HT-29 (cell line): ENCODE data around the gene NEDD9. TPM values are rescaled to one million over a fixed set of nuclear protein-coding genes. Genes with fewer than 3 reads are reported as not detected.

Source experiments
- DNase-seq: peaks from one replicate; pipeline ENCODE4 v3.0.0-alpha.2; 2015; ENCODE audit warnings: low spot score
- total RNA-seq: library from RNA; depleted of rRNA; stranded (reverse); fragments of >200 nt; shearing (Covaris generic); gene quantifications from 2 replicates; pipeline ENCODE4 v1.2.3, GENCODE V29; 2014; rRNA removed

NEDD9 gene, protein sequence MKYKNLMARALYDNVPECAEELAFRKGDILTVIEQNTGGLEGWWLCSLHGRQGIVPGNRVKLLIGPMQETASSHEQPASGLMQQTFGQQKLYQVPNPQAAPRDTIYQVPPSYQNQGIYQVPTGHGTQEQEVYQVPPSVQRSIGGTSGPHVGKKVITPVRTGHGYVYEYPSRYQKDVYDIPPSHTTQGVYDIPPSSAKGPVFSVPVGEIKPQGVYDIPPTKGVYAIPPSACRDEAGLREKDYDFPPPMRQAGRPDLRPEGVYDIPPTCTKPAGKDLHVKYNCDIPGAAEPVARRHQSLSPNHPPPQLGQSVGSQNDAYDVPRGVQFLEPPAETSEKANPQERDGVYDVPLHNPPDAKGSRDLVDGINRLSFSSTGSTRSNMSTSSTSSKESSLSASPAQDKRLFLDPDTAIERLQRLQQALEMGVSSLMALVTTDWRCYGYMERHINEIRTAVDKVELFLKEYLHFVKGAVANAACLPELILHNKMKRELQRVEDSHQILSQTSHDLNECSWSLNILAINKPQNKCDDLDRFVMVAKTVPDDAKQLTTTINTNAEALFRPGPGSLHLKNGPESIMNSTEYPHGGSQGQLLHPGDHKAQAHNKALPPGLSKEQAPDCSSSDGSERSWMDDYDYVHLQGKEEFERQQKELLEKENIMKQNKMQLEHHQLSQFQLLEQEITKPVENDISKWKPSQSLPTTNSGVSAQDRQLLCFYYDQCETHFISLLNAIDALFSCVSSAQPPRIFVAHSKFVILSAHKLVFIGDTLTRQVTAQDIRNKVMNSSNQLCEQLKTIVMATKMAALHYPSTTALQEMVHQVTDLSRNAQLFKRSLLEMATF
- total RNA-seq = 35.4 and 36.4 TPM in 2 replicates

DNA sequence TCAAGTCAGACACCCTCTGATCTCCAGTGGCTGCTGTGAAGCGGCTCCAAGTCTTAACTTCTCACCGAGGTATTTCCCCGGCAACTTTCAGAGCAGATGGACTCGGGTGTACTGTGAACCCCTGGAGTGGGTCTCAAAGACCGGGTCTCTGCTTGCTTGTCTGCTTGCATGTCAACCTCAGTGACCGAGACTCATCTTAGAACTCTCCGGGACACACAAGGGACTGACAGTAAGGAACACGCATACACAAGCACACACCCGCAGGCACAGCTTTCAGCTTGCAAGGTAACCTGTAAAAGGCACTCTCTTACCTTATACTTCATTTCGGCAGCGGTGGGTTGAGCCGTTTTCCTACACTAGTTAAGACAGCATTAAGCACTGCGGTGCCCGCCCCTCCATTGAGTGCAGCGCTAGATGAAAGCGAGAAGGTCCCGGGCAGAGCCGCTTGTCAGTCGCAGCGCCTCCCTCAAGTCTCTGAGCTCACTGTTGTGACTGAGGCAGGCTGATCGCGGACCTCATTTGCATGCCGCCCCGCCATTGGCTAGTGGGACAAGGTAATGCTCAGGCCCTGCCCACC, at the start of gene NEDD9:
TSS of gene NEDD9 (minus strand) at position 476 of the 577 bp plus-strand sequence. CDS start at position 323, 153 bp downstream.
- DNase-seq = peak; percentile 98

DNA sequence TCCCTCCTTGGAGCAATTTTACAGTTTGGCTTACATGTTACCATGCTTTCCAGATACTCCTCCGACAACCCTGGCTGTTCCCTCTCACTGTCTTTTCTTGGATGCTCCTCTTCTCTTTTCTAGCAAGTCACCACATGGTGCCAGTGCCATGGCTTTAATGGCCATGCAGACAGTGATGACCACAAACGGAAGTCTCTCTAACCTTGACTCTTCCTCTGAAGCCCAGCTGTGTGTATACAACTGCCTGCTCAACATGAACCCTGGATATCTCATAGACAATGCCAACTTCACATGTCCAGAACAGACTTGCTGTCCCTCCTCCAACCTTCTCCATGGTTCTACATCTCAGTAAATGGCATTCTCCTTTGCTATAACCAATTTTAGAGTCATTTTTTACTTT, 49.8 kb upstream of the NEDD9 start:
- no peak for DNase-seq

DNA sequence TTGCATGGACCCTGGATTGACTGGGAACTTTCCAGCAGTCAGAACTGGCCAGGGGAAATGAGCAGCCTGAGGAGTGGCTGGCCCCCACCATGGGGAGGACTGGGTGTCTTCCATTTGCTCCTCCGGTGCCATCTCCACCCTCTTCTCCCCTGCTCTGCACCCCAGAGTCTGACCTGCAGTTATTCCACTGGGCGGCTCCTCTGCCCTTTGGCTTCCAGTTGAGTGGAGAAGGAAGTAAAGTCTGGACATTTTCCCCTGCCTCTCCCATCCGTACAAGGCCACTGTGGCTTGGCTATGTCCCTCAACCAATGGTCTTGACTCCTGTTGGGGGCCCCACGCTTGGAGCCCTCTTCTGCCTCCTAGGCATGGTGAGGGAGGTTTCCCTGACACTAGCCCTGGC, 47.9 kb upstream of the NEDD9 start:
- DNase-seq = no peak

DNA sequence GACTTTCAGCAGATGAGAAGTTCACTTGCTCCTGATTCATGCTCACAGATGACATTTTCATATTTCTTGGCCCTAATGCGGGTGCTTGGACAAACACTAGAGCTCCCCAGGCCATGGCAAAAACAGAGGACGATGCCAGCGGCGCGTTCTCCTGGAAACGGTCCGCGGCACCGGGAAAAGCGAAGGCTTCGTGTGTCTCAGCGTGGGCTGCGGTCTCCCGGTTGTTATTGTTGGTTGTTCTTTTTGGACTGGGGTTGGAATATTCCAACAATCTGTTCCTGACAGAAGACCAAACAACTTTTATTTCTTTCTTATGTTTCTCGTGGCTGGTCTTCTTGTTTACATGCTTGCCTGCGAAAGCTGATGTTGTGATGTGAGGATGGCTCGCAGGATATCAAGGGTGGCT, 46.8 kb upstream of the NEDD9 start:
- no peak for DNase-seq

DNA sequence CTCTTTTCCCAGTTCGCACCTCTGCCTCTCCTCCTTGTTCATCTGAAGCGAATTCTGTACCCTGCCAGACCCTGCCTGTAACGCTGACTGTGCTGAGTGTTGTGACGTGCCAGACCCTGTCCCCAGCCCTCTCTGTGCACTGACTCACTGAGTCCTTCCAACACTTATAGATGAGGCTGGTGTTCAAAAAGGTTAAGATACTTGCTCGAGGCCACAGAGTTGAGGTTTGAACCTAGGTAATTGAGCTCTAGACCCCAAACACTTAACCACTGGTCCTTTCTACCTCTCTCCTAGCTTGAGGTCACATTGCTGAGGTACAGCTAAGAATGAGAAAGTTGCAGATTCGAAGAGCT, 45.7 kb upstream of the NEDD9 start:
- no peak for DNase-seq

DNA sequence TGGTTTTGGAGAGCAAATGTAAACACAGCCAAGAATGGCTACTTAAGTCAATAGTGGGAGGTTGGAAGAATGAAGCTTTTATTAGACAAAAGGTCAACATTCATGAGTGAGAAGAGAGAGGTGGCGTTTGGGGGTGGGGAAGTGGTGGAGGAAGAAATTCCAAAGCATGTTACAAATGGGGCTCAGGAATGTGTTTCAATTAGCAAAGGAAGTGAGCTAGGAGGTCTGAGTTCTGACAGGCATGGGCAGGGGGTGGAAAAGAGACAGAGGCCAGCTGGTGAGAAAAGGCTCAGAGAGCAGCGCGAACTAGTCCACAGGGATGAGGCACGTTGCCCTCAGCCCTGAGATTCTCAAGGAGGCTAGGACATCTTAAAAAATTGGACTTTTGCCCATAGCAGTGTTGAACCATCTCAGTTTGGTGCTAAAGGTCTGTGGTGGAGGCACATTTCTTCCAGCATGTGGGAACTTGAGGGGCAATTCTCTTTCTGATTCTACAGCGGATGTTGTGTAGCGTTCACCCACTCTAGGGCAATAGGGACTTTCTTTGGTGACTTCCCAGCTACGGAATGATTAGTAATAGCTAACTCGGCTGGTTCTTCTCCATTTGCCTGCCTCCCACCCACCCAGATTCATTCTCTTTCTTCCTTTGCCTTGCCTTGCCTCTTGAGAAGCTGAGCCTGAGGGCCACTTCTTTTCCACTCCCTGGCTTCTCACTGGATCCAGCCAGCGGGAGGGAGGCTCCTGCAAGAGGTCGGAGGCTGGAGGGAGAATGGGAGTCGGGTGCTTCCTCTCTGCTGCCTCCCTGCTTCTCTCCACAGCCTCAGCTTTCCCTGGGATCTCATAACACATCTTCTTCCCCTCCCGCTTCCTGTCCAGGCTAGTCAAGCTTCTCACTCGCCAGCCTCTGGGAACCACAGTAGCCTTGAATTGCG, 45.1 kb upstream of the NEDD9 start:
- peak; percentile 87 for DNase-seq

DNA sequence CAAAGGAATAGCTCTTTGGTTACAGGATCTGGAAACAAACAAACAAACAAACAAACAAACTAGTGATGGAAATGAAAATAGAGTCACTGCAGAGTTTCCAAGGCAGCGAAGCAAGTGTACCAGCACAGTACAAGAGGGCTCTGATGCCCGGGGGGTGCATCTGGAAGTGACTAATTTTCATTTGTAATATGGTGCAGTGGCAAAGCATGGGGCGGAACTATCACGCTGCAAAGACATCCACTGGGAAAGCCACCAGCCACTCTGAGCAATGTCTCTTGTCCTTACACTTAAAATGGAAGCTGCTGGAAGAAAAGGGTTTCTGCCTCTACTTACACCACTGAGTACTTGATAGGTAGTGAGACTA, 44.4 kb upstream of the NEDD9 start:
- no peak for DNase-seq

DNA sequence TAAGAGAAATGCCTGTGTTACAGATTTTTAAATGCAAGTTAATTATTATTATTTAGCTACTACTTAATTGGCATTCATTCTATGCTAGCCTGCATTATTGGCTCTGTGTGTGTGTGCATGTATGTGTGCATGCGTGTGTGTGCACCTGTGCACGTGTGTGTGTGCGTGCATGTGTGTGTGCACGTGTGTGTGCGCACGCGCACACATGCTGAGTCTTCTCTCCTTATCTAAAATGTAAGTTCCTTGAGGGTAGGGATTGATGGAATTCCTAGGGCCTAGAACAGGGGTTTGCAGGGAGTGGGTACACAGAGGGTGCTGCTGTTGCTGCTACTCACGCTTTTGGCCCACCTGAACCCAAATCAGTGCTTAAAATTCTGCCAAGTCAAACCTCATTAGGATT, 43.8 kb upstream of the NEDD9 start:
- DNase-seq = no peak

DNA sequence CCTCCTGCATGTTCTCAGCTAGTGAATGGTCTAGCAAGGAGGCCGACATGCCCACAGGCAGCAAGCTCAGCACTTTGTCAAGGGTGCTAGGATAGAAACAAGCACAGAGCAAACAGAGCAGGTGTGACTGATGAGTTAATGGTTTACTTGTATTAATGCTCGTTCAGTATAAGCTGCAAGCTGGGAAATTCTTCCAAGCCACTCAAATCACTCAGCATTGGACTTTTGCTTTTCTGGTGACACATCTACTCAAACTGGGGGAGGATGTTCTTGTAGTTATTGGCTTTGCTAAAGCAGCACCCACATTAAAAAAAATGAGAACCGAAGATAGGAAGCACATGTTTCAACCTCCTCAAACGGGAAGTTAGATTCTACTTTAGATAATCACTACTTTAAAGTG, 43.1 kb upstream of the NEDD9 start:
- DNase-seq = peak; percentile 87

DNA sequence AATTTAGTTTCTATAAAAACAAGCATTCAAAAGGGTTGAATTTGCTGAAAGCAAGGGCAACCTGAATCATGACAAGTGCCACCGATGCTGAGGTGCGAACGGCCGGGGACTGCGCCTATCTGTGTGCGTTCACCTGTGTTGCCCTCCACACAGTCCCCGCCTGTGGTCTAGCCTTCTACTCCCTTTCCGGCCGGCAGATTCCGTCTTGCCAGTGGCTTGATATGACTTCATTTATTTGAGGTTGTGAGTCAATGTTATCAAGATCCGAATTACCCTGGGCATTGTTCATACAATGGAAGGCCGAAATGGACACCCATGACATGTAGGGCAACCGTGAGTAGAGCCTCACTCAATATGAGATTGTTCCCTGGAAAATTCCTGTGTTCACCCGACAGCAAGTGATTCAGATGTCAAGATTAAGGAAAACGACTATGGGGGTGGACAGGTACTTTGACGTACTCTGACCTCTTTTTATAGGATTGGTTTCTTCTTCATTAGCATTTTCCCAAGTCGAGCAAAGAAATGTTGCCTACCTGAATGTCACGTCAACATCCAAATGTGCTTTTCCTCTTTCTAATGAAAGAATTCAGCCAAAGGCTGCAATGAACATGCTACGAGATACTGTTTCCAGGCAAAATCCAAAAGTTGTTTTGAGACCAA, 41.1 kb upstream of the NEDD9 start:
- DNase-seq = no peak

DNA sequence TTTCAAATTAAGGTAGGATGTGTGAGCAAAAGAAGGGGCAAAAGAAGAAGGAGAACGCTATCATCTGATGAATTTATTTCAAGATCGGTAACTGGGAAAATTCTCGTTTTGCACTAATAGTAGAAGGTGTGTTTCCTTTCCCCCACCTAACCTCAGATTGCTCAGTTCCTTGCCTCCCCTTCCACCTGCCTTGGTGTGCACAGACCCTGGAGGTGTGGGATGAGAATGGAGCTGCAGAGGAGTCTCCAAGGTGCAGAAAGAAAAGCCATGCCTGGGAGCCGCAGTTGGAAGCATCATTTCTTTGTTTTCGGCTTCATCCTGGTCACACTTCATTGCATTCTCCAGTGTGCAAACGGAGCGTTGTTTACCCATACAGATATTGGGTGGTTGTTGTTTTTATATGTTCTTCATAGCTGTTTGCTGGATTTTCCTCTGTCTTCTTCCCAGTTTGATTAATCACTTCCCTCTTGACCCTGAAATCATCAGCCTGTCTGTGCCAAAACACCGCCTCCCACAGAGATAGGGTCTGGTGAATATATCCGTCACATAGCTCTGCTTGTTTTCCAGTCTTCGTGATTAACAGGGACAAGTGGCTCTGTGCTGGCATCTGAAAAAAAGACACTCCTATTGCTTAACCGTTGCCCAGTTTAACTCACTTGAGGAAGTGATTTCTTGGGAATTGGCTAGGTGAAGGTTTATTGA, 40.2 kb upstream of the NEDD9 start:
- peak; percentile 53 for DNase-seq

DNA sequence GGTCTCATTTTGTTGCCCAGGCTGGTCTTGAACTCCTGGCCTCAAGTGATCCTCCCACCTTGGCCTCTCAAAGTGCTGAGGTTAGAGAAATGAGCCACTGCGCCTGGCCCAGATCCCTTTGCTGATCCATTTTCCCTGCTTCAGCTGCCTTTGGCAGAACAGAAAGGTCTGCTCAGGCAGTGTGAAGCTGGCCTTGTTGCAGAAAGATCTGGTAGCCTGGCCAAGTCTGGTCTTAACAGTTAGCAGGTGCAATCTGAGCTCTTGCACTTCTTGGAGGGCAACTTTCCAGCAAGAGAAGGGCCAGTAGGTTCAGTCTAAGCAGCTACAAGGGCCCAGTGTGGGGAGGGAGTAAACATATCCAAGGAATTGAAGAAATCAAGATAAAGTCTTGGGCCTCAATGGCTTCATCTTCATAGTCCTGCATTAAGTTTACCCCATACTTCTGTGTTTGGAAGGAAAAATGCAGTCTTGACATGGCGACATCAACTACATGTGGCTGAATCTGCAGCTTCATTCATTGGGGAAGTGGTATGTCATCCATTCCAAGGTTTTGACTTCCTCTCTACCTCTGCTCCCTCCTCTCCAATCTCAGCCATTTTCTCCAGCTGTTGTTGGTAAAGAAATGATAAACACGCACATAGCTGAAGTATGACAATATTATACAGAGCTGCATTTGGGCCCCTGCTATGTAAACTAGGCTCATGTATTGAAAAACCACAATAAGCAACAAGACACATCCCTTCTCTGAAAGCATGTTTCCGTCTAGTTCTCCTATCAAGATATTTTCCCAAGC, 39.0 kb upstream of the NEDD9 start:
- DNase-seq = no peak

DNA sequence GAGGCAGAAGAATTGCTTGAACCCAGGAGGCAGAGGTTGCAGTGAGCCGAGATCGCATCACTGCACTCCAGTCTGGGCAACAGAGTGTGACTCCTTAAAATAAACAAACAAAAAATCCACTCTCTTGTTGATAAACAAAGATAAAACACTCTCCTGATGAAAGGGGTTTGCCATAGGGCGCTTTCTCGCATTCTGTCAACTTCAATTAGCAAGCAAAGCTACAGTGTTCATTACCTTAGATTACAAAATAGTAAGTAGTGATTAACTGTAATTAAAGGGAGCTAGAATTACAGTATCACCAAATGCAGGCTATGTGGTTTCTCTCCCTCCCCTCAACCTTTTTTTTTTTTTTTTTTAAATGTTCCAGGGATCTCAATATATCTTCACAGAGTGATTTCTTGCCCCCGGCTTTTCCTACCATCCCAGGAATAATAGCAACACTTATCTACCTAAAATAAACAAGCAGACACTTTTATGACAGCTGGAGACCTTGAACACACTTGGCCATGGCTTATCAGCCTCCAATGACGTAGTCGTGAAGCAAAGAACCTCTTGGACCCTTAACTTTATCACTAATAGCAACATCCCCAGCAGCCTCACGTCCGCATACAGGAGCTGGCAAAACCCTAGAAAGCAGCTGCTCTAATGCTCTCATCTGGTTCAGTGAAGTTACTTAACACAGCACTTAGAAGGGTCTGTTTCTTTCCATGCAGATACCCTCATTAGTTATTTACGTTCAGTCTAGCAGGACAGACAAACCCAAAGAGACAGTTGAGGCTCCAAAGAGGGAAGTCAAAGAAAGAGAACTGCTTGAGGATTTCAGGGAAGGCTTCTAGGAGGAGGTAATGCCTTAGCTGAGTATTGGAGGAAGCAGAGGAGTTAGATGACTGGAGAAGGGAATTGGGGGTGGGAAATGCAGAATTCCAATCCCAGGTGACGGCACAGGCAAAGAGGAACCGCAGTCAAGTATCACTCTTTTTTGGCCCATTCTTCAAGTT, 37.9 kb upstream of the NEDD9 start:
- DNase-seq = peak; percentile 44

DNA sequence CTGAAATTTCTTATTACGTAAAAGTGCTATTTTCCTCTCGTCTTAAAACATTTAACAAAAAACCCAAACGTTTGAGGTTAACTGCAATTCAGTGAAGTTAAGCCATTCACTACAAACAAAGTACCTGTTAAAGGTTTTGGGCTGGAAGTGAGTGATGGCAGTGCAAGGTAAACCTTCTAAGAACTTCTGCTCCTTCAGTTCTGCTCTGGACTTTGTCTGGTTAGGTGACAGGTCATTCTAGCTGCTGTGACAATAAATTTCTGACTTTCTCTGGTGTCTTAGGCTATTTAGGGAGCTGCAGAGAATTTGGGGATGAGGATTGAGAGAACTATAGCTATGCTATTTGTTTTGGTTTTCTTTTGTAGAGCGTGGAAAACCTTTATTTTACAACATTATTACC, 36.5 kb upstream of the NEDD9 start:
- DNase-seq = no peak

DNA sequence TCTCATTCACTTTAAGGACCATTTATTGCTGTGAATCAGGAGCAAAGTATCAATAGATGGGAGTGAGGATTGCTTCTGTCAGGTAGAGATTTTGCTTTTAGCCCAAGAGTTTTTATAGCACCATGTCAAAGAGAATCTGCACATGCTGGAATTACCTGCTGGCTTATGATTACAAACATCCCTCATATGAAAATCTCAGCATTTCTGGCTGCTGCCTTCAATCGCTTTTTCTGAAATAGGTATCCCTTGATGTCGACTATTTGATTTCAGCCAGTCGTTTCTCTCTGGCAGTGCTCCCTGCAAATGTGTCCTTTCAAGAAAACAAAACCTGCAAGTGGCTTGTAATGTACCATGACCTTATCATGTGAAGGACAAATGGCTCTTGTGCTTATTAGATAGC, 34.5 kb upstream of the NEDD9 start:
- no peak for DNase-seq

DNA sequence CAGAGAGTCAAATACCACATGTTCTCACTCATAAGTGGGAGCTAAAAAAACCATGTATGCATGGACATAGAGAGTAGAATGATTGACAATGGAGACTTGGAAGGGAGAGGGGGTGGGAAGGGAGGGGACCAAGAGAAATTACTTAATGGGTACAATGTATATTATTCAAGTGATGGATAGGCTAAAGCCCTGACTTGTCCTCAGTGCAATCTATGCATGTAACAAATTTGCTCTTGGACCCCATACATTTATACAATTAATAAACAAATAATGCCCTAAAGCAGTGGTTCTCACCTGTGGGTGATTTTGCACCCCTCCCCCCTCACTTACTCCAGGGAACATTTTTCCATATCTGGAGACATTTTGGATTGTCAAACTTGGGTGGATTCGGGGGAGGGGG, 33.5 kb upstream of the NEDD9 start:
- no peak for DNase-seq

DNA sequence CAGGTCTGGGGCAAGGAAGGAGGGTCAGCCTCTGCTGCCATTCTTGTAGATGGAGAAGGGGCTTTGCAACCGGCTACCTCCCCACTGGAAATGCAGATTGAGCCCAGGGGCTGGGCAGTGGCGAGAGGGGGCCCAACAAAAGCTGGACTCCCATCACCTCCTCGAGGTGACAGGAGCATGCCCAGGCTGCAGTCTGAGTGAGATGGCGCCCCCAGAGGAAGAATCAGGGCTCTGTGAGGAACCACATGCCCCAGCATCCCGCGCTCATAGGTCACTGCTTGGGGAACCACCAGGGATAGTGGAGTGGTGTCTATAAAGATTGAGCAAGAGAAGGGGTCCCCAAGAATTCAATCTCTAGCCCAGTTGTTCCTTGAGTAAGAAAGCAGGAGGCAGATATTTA, 31.6 kb upstream of the NEDD9 start:
- no peak for DNase-seq

DNA sequence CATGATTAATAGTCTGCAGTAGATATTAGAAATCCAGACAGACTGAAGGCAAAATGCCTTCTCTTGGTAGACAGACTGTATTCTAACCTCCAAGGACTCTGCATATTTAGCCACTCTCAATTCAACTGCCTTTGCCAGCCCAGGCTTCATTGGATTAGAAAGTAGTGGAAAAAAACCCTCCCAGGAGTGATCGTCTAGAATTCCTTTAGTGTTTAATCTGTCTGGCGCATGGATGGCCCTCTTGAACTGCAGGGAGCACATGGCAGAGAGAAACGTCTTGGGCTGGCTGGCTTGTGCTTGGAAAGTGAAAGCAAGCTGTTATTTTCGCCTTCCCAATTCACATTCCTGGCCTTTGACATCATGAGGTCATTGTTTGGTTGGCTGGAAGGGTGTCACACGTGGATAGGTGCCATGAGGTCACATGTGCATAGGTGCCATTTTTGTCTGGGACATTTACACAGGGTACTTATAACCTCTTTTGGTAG, 30.9 kb upstream of the NEDD9 start:
- peak; percentile 58 for DNase-seq
